ENCODE data around the gene TEX19. TPM values are rescaled to one million over a fixed set of nuclear protein-coding genes. Genes with fewer than 3 reads are reported as not detected.

TEX19 gene
- total and polyA plus RNA-seq, 10 of the 15 experiments (the other 5 are each of a cell fraction or from before 2014, with no cell fraction given) = 0.03 to 0.32 (median 0.13) TPM; not detected in 3

GRCh38 chr17:82339634-82340580 lies 19.1 kb upstream of the TEX19 start (continued):
- TF ChIP-seq JUND (IDR thresholded peaks at IDR 0.05; ENCODE audit: low read depth, low read length) = no peak
- no peak for TF ChIP-seq MTA2 (IDR thresholded peaks at IDR 0.05; ENCODE audit: low read depth)
- no peak for TF ChIP-seq ZNF207 (IDR thresholded peaks at IDR 0.05; ENCODE audit: borderline replicate concordance)
- no peak for TF ChIP-seq ZNF217 (IDR thresholded peaks at IDR 0.05)
- no peak for TF ChIP-seq POLR2AphosphoS2 (IDR thresholded peaks at IDR 0.05; ENCODE audit: low read depth, low read length)
- no peak for TF ChIP-seq CREB1 (IDR thresholded peaks at IDR 0.05; ENCODE audit: low read depth)
- no peak for TF ChIP-seq RB1 (IDR thresholded peaks at IDR 0.05; ENCODE audit: borderline replicate concordance)

- ChIA-PET RAD21 (ENCODE audit: unreplicated experiment) (interaction anchor here (0.7 kb wide), 1 partner anchor 217 kb away, joined by 4 read pairs; no protein-coding TSS in a partner anchor), POLR2A (interaction anchor here (0.6 kb wide), 1 partner anchor 819 kb away, joined by 3 read pairs; no protein-coding TSS in a partner anchor), SMC1A (ENCODE audit: uncharacterized antibody, unreplicated experiment) (no interaction called here), CTCF (interaction anchor here (2.1 kb wide), 1 partner anchor 41 kb away, joined by 8 read pairs; no protein-coding TSS in a partner anchor)
- Histone ChIP-seq H2AFZ (ENCODE audit: control insufficient read depth, low read depth, low read length) (no peak overlapping the region), H3K36me3 (ENCODE audit: control insufficient read depth in 2 of 2, insufficient read depth in 2 of 2, low read length in 1 of 2) (no peaks in the 10 kb centered on the region), H3K4me3 (no peak overlapping the region), H3K4me1 (ENCODE audit: control insufficient read depth, insufficient read depth, low read length) (no peaks in the 10 kb centered on the region), H3K9me3 (replicated peaks; ENCODE audit: control insufficient read depth, insufficient read depth, low read length) (no peaks in the 10 kb centered on the region), H4K20me1 (ENCODE audit: control insufficient read depth, insufficient read depth) (no peaks in the 10 kb centered on the region), H3K79me2 (ENCODE audit: control insufficient read depth, insufficient read depth, low read length) (no peaks in the 10 kb centered on the region), H3K9ac (ENCODE audit: control insufficient read depth, insufficient read depth, low read length) (no peak overlapping the region), H3K27ac (ENCODE audit: control insufficient read depth, insufficient read depth) (no peak overlapping the region), H3K27me3 (replicated peaks in 1 of 2; ENCODE audit: control insufficient read depth in 2 of 2, insufficient read depth in 2 of 2, low read length in 1 of 2) (no peaks in the 10 kb centered on the region), H3K4me2 (ENCODE audit: control insufficient read depth, insufficient read depth) (no peak overlapping the region)
- no TSS peak for BruUV-seq (replicated peaks)
- 66% methylated on average over 28 of the region's 28 CpGs for WGBS (ENCODE audit: insufficient coverage, insufficient replicate concordance, low lambda C conversion rate, missing lambda C conversion rate)
- intact Hi-C loops (cut with micrococcal nuclease; ENCODE audit: unreplicated experiment) (no loop called here), in situ Hi-C loops (cut with MboI) (no loop called here)
- ATAC-seq = no peak
- DNase-seq (ENCODE audit: low read depth, low spot score) = no peak
- FAIRE-seq = no peak
- no peak for TF ChIP-seq MAX (IDR thresholded peaks at IDR 0.05; ENCODE audit: low read depth, low read length)
- no peak for TF ChIP-seq NRF1 (conservative IDR thresholded peaks at IDR 0.05; ENCODE audit: low read depth, low read length)
- no peak for TF ChIP-seq SMAD5 (IDR thresholded peaks at IDR 0.05; ENCODE audit: low read depth)
- TF ChIP-seq IRF3 (IDR thresholded peaks at IDR 0.05) = no peak
- no peak for TF ChIP-seq TCF7 (IDR thresholded peaks at IDR 0.05; ENCODE audit: borderline replicate concordance)
- TF ChIP-seq SMC3 (IDR thresholded peaks at IDR 0.05; ENCODE audit: borderline replicate concordance, low read length) = no peak
- TF ChIP-seq CEBPZ (IDR thresholded peaks at IDR 0.05; ENCODE audit: low read depth, low read length) = no peak
- TF ChIP-seq TBL1XR1 (IDR thresholded peaks at IDR 0.05; ENCODE audit: low read depth, low read length) = no peak
- no peak for TF ChIP-seq CBFB (IDR thresholded peaks at IDR 0.05; ENCODE audit: low read depth)
- TF ChIP-seq HDAC6 (IDR thresholded peaks at IDR 0.05; ENCODE audit: unreplicated experiment) = no peak
- no peak for TF ChIP-seq JUNB (IDR thresholded peaks at IDR 0.05)
Measured at GRCh38 chr17:82342361-82343079, 16.5 kb upstream of the TEX19 start.
